Motor neuron (in vitro differentiated cells): ENCODE data around the gene TGFBR1. TPM values are rescaled to one million over a fixed set of nuclear protein-coding genes. Genes with fewer than 3 reads are reported as not detected.

ENCODE experiments used
- ATAC-seq, 8 experiments: fragments of 200-7000 bp; cut with Tn5 transposase; replicated peaks in 6 of 8; 2 replicates each; pipeline ENCODE4 v1.8.0; 2021; ENCODE audit warnings: mild to moderate bottlenecking in 8 of 8, moderate library complexity in 8 of 8
- H3K27ac ChIP-seq, 2 donors: fragments of 250-450 bp; sonication (Bioruptor Pico); 2 replicates each; pipeline ENCODE4 v1.9.0; 2021; ENCODE audit warnings: antibody characterized with exemption in 2 of 2, mild to moderate bottlenecking in 2 of 2, moderate library complexity in 1 of 2
- H3K4me1 ChIP-seq, 2 donors: fragments of 250-450 bp; sonication (Bioruptor Pico); replicated peaks in 1 of 2; 2 replicates each; pipeline ENCODE4 v1.6.1; 2021; ENCODE audit warnings: antibody characterized with exemption in 2 of 2, mild to moderate bottlenecking in 2 of 2, moderate library complexity in 1 of 2
- H3K4me3 ChIP-seq, 5 donors: fragments of 250-450 bp; sonication (Bioruptor Pico); 2 replicates each; pipeline ENCODE4 v1.9.0; 2021; ENCODE audit warnings: antibody characterized with exemption in 5 of 5, mild to moderate bottlenecking in 5 of 5, moderate library complexity in 4 of 5
- WGBS, 10 experiments: fragments of 450-650 bp; shearing (Covaris generic); methylation state at CpG; one replicate each; pipeline ENCODE4 v1.0.0; 2022; 5-methylcytosine and 5-hydroxymethylcytosine counted together
- in situ Hi-C, 9 experiments: fragments of 400-800 bp; cut with MboI; loops; one replicate each; pipeline ENCODE4 v1.15.0; 2021; ENCODE audit warnings: low sequenced_read_pairs in 9 of 9, low pct_unique_long_range_greater_than_20kb in 2 of 9; ENCODE audit not compliant: unreplicated experiment in 9 of 9
- total RNA-seq, 8 experiments: library from RNA; unstranded; fragments of 300-600 nt; gene quantifications; 2 replicates each; pipeline versions ENCODE4 v1.2.3 to v1.2.4, GENCODE V29; 2022

The TGFBR1 gene
- total RNA-seq, 8 experiments from 2014 or later, result 15.7 to 71.7 (median 33.8) TPM

- H3K27ac ChIP-seq, result no peak overlapping the region
- peaks cover 9 to 20% of the 10 kb centered on the region in 2 donors for H3K4me1 ChIP-seq
- in situ Hi-C loops, result loop anchor here in 1 of 9 experiments (25.0 kb wide), 1 partner anchor 267 kb away; no protein-coding TSS in a partner anchor
- no peak for ATAC-seq
- WGBS, 10 experiments, result 2 to 94% (median 32%) methylated on average over 1 to 7 of the region's 14 CpGs; no CpG with 5 or more reads in 2 of the 10 experiments
- peak overlapping the region; percentile 62 to 95 (median 77) for H3K4me3 ChIP-seq
These were observed 933 bp upstream of the TGFBR1 start for GRCh38 chr9:99103901-99104458.

- Histone ChIP-seq H3K4me3 (peak overlapping the region; percentile 62 to 95 (median 77)), H3K4me1 (peaks cover 9 to 20% of the 10 kb centered on the region in 2 donors), H3K27ac (peak overlapping the region; percentile 90 to 93)
- in situ Hi-C loops, result loop anchor here in 1 of 9 experiments (25.0 kb wide), 1 partner anchor 268 kb away; no protein-coding TSS in a partner anchor
- 0% methylated on average over 6 to 11 of the region's 118 CpGs; no CpG with 5 or more reads in 7 of the 10 experiments for WGBS, 10 experiments
- ATAC-seq, result peak; percentile 52 to 67 (median 56)
These were observed 485 bp downstream of the TGFBR1 start for GRCh38 chr9:99105152-99106043.

- peak overlapping the region in 1 of 2 donors; percentile 93 for H3K27ac ChIP-seq
- peak overlapping the region; percentile 62 to 95 (median 77) for H3K4me3 ChIP-seq
- in situ Hi-C loops, result loop anchor here in 1 of 9 experiments (25.0 kb wide), 1 partner anchor 269 kb away; no protein-coding TSS in a partner anchor
- ATAC-seq, result no peak
- 0 to 17% (median 0%) methylated on average over 2 to 9 of the region's 9 CpGs; no CpG with 5 or more reads in 1 of the 10 experiments for WGBS, 10 experiments
- peaks cover 9 to 20% of the 10 kb centered on the region in 2 donors for H3K4me1 ChIP-seq
These were observed 1.1 kb downstream of the TGFBR1 start for GRCh38 chr9:99106044-99106375.

- in situ Hi-C loops, result loop anchor here in 1 of 9 experiments (25.0 kb wide), 1 partner anchor 270 kb away; no protein-coding TSS in a partner anchor
- ATAC-seq, result no peak
- H3K4me3 ChIP-seq, result peak overlapping the region in 1 of 5 donors; percentile 5
- 0 to 78% (median 35%) methylated on average over 1 to 3 of the region's 3 CpGs; no CpG with 5 or more reads in 1 of the 10 experiments for WGBS, 10 experiments
- H3K4me1 ChIP-seq, result peaks cover 9 to 20% of the 10 kb centered on the region in 2 donors
- H3K27ac ChIP-seq, result no peak overlapping the region
These were observed 2.5 kb downstream of the TGFBR1 start for GRCh38 chr9:99107421-99107820.

GRCh38 chr9:99108131-99108530, 3.2 kb downstream of the TGFBR1 start:
- no peak overlapping the region for H3K27ac ChIP-seq
- 43 to 100% (median 100%) methylated on average over 1 to 2 of the region's 2 CpGs; no CpG with 5 or more reads in 2 of the 10 experiments for WGBS, 10 experiments
- H3K4me3 ChIP-seq, result no peak overlapping the region
- in situ Hi-C loops, result loop anchor here in 1 of 9 experiments (25.0 kb wide), 1 partner anchor 271 kb away; no protein-coding TSS in a partner anchor
- H3K4me1 ChIP-seq, result peaks cover 9 to 20% of the 10 kb centered on the region in 2 donors
- ATAC-seq, result no peak

- in situ Hi-C loops, result loop anchor here in 1 of 9 experiments (25.0 kb wide), 1 partner anchor 272 kb away; no protein-coding TSS in a partner anchor
- WGBS, 10 experiments, result 44 to 100% (median 90%) methylated on average over 1 to 3 of the region's 3 CpGs; no CpG with 5 or more reads in 1 of the 10 experiments
- H3K4me1 ChIP-seq, result peaks cover 9 to 15% of the 10 kb centered on the region in 2 donors
- no peak overlapping the region for H3K27ac ChIP-seq
- no peak overlapping the region for H3K4me3 ChIP-seq
- ATAC-seq, result no peak
These were observed 4.6 kb downstream of the TGFBR1 start for GRCh38 chr9:99109522-99109921.

GRCh38 chr9:99112750-99113413, 8.0 kb downstream of the TGFBR1 start:
- Histone ChIP-seq H3K27ac (no peak overlapping the region), H3K4me3 (no peak overlapping the region), H3K4me1 (peaks cover 3 to 9% of the 10 kb centered on the region in 2 donors)
- WGBS, 10 experiments, result 61 to 100% (median 83%) methylated on average over 2 to 6 of the region's 6 CpGs; no CpG with 5 or more reads in 1 of the 10 experiments
- ATAC-seq, result no peak
- in situ Hi-C loops, result loop anchor here in 1 of 9 experiments (25.0 kb wide), 1 partner anchor 276 kb away; no protein-coding TSS in a partner anchor

- H3K4me1 ChIP-seq, result peaks cover 3 to 9% of the 10 kb centered on the region in 2 donors
- H3K27ac ChIP-seq, result no peak overlapping the region
- no peak overlapping the region for H3K4me3 ChIP-seq
- 71 to 100% (median 92%) methylated on average over 1 to 2 of the region's 2 CpGs; no CpG with 5 or more reads in 1 of the 10 experiments for WGBS, 10 experiments
- in situ Hi-C loops, result loop anchor here in 1 of 9 experiments (25.0 kb wide), 1 partner anchor 276 kb away; no protein-coding TSS in a partner anchor
- no peak for ATAC-seq
These were observed 8.6 kb downstream of the TGFBR1 start for GRCh38 chr9:99113414-99114048.

GRCh38 chr9:99114049-99114440, 9.1 kb downstream of the TGFBR1 start:
- no peak overlapping the region for H3K27ac ChIP-seq
- ATAC-seq, result no peak
- no peak overlapping the region for H3K4me3 ChIP-seq
- in situ Hi-C loops, result loop anchor here in 1 of 9 experiments (25.0 kb wide), 1 partner anchor 277 kb away; no protein-coding TSS in a partner anchor
- H3K4me1 ChIP-seq, result peaks cover 3 to 9% of the 10 kb centered on the region in 2 donors
- 71 to 100% (median 92%) methylated on average over 2 to 3 of the region's 3 CpGs for WGBS, 10 experiments

GRCh38 chr9:99114846-99115500, 10.1 kb downstream of the TGFBR1 start:
- in situ Hi-C loops, result loop anchor here in 1 of 9 experiments (25.0 kb wide), 1 partner anchor 278 kb away; no protein-coding TSS in a partner anchor
- WGBS, 10 experiments, result 31 to 93% (median 88%) methylated on average over 2 to 6 of the region's 6 CpGs
- no peak for ATAC-seq
- Histone ChIP-seq H3K4me3 (no peak overlapping the region), H3K27ac (no peak overlapping the region), H3K4me1 (peaks cover 3 to 9% of the 10 kb centered on the region in 2 donors)

- in situ Hi-C loops, result loop anchor here in 1 of 9 experiments (25.0 kb wide), 1 partner anchor 279 kb away; no protein-coding TSS in a partner anchor
- Histone ChIP-seq H3K4me3 (no peak overlapping the region), H3K4me1 (peaks cover 3 to 9% of the 10 kb centered on the region in 2 donors), H3K27ac (no peak overlapping the region)
- WGBS, 10 experiments, result 0 to 81% (median 55%) methylated on average over 2 to 3 of the region's 3 CpGs; no CpG with 5 or more reads in 1 of the 10 experiments
- ATAC-seq, result peak in 2 of 8 experiments; percentile 13 to 22
These were observed 11.1 kb downstream of the TGFBR1 start for GRCh38 chr9:99116003-99116411.
